GM19351 (cell line): ENCODE data around the gene NAPG.
A peak's percentile ranks its signal among the peaks of the same experiment; 100 is the strongest.
"Not testable (repeated sequence)": the region's sequence is repeated elsewhere in the genome, so short reads cannot be mapped to it uniquely, and the experiment has no call there.

Experiments used
- ATAC-seq: cut with Tn5 transposase; IDR thresholded peaks from one replicate; pipeline ENCODE4 v1.9.1; 2021; ENCODE audit warnings: mild to moderate bottlenecking, moderate library complexity; ENCODE audit not compliant: unreplicated experiment

The NAPG gene

GRCh38 chr18:10544093-10544748 lies 18.4 kb downstream of the NAPG start:
- no peak for ATAC-seq

GRCh38 chr18:10546557-10547300 lies 20.9 kb downstream of the NAPG start:
- ATAC-seq: no peak

- ATAC-seq: no peak
Measured at GRCh38 chr18:10552226-10552625, 26.4 kb downstream of the NAPG start.

- not testable (repeated sequence) for ATAC-seq
Measured at GRCh38 chr18:10556251-10556650, 30.4 kb downstream of the NAPG start.

DNA sequence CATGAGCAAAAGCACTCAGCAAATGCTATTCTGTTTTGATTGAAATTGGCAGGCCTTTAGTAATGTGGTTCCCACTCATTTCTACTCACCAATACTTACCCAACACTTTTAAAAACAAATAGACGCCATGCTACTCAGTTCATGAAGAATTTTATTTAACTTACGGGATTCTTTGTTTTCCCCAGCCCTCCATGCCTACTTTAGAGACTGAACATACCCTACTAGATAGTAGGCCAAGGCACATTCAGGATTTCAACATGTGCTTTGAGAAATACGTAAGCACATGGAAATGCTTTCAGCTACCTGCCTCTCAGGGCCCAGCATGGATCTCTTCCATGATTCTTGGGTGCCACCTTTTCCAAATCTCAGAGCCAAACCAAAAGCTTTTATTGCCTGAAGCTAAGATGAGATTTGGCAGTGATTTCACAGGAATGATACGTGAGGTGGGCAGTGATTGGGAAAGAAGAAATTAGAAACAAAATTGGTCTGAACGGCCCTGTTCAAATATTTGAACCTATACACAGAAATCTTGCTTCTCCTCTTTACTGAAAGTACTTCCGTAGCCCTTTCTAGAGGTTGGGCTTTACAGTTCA lies 31.4 kb downstream of the NAPG start:
- ATAC-seq: no peak

DNA sequence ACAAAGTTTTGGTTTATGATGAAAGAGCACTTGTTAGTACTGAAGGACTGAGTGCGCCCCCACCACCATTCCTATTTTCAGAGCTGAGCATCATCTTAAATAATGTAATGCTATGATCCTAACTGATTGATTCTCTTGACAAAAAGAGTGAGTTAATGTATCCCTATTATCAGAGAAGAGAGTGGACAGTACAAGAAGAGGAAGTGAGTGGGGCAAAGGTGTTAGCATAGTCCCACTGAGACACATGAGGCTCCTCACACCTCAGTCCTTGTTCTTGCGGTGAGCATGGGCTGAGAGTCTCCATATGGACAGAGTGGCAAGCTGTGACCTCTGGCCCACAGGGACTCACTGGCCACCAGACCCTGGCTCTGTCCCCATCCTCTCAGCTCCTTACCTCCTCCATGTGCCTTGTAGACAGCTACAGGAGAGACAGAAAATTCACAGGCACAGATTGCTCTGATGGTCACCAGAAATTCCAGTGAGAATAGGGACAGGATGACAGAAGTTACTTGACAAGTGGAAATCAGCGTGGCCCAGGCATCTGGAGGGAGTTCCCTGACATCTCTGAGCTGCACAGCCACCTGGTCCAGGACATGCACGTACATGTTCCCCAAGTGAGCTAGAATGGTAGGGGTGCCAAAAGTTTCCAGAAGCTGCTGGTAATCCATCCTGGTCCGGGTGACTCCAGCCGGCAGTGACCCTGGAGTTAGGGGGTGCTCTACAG lies 32.6 kb downstream of the NAPG start:
- no peak for ATAC-seq

GRCh38 chr18:10558967-10559298 lies 33.1 kb downstream of the NAPG start:
- no peak for ATAC-seq

GRCh38 chr18:10559553-10560451 lies 34.0 kb downstream of the NAPG start:
- peak; percentile 50 for ATAC-seq

DNA sequence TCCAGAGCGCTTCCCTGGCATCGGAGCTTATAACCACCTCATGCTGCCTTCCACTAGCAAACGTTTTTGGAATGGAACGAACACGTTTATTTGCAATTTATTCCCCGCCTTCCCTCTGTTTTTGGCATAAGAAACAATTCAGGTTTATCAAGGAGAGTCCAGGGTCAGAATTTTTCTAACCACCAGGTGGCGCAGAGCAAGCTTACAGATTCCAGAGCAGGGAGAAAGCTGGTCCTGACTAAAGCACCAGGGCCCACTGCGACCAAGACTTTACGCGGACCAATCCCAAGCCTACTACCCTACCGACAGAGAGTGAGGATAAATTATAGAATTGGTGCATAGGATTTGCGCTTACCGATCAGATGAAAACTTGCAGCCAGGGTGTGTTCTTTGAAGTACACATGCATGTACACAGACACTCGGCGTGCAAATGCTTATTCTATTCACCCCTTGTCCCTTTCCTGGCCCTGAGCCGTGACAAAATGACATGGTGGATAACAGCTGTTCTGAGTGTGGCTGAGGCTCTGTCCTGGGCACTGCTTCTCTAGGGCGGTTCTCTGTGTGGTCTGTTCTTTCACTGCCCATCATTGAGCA lies 34.7 kb downstream of the NAPG start:
- ATAC-seq: peak; percentile 51

DNA sequence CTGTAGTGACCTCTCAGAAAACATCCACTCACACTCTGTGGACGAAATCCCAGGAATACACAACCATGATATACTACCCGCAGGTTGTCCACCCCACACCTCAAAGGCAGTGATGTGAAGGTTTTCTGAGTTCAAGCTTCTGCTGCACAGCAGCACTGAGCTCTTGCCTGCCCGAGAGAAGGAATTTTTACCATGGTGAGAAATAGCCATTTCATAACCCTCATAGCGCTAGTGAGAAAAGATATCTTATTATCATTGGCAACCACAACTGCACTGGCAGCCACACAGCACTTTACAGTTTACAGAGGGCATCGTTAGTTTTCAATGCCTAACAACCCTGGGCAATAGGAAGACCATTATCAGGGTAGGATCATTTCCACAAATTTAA lies 36.9 kb downstream of the NAPG start:
- no peak for ATAC-seq

DNA sequence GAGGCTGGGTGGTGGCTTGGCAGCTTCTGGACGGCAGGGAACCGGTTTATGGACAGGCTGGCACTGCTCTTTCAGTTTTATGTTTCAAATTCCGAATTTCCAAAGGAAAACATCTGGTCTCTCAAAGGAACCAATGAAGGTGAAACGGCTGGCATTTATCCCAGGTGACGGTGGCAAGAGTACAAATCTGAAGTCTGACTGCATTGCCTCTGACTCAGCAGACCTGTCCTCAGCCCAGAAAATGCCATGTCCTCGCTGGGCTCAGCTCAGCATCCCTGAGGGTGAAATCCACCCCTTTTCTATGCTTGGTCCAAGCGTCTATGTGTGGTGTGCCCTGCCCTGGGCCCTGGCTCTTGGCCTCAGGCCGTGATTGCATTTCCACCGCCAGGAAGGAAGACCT lies 38.1 kb downstream of the NAPG start:
- ATAC-seq: no peak

GRCh38 chr18:10564975-10565773 lies 39.3 kb downstream of the NAPG start:
- ATAC-seq: no peak

- no peak for ATAC-seq
Measured at GRCh38 chr18:10565835-10566234, 40.0 kb downstream of the NAPG start.

GRCh38 chr18:10566390-10566789 lies 40.6 kb downstream of the NAPG start:
- ATAC-seq: no peak

- not testable (repeated sequence) for ATAC-seq
Measured at GRCh38 chr18:10569941-10570340, 44.1 kb downstream of the NAPG start.

DNA sequence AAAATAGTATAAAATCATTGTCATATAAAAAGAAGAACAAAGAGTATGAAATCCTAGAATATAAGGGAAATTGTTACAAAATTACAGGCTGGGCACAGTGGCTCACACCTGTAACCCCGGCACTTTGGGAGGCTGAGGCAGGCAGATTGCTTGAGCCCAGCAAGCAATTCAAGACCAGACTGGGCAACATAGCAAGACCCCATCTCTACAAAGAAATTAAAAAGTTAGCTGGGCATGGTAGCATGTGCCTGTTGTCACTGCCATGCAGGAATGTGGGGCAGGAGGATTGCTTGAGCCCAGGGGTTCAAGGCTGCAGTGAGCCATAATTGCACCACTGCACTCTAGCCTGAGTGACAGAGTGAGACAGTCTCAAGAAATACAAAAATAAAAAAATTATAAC lies 44.8 kb downstream of the NAPG start:
- no peak for ATAC-seq

GRCh38 chr18:10571537-10571936 lies 45.7 kb downstream of the NAPG start:
- no peak for ATAC-seq

GRCh38 chr18:10573261-10573660 lies 47.4 kb downstream of the NAPG start:
- ATAC-seq: not testable (repeated sequence)

DNA sequence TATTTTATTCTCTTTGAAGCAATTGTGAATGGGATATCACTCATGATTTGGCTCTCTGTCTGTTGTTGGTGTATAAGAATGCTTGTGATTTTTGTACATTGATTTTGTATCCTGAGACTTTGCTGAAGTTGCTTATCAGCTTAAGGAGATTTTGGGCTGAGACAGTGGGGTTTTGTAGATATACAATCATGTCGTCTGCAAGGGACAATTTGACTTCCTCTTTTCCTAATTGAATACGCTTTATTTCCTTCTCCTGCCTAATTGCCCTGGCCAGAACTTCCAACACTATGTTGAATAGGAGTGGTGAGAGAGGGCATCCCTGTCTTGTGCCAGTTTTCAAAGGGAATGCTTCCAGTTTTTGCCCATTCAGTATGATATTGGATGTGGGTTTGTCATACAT lies 48.6 kb downstream of the NAPG start:
- ATAC-seq: not testable (repeated sequence)
